Heart right ventricle (tissue), 16 donors: Measurements from ENCODE around the gene ARF1. TPM values are rescaled to one million over a fixed set of nuclear protein-coding genes. Genes with fewer than 3 reads are reported as not detected.

ENCODE experiments used
- ATAC-seq, 8 donors: fragments of 200-7000 bp; cut with Tn5 transposase; one replicate each; pipeline ENCODE4 v1.9.1; 2020; ENCODE audit warnings: mild to moderate bottlenecking in 8 of 8, moderate library complexity in 8 of 8, moderate number of reproducible peaks in 1 of 8
- DNase-seq, 2 donors: peaks; one replicate each; pipeline ENCODE4 v3.0.0-alpha.2; 2020
- H3K27ac ChIP-seq, 10 donors: fragments of 200-600 bp; sonication (generic) in 2 of 10; one replicate each; pipeline versions ENCODE4 v1.5.0 to v1.8.0; 2020 to 2022; ENCODE audit warnings: mild to moderate bottlenecking in 3 of 10
- H3K27me3 ChIP-seq, 7 donors: fragments of 200-600 bp; one replicate each; pipeline ENCODE4 v1.8.0; 2021 to 2022; ENCODE audit warnings: mild to moderate bottlenecking in 2 of 7
- H3K36me3 ChIP-seq, 9 donors: fragments of 200-600 bp; sonication (generic) in 1 of 9; one replicate each; pipeline versions ENCODE4 v1.5.0 to v1.8.0; 2020 to 2022; ENCODE audit warnings: mild to moderate bottlenecking in 2 of 9
- H3K4me1 ChIP-seq, 9 donors: fragments of 200-600 bp; sonication (generic) in 1 of 9; one replicate each; pipeline versions ENCODE4 v1.5.0 to v1.8.0; 2020 to 2022; ENCODE audit warnings: mild to moderate bottlenecking in 4 of 9
- H3K4me3 ChIP-seq, 10 donors: fragments of 200-600 bp; sonication (generic) in 2 of 10; one replicate each; pipeline versions ENCODE4 v1.5.0 to v1.8.0; 2020 to 2022; ENCODE audit warnings: mild to moderate bottlenecking in 7 of 10, moderate library complexity in 2 of 10
- H3K9me3 ChIP-seq, 11 donors: fragments of 200-600 bp in 10 of 11; sonication (generic) in 2 of 11; one replicate each; pipeline versions ENCODE4 v1.5.0 to v1.8.0; 2013 to 2022; ENCODE audit warnings: mild to moderate bottlenecking in 2 of 11, control low read depth in 1 of 11, moderate library complexity in 1 of 11
- CTCF ChIP-seq, 9 donors: fragments of 200-600 bp; sonication (generic) in 2 of 9; IDR thresholded peaks; one replicate each; pipeline versions ENCODE4 v1.5.0 to v1.8.0; 2021 to 2022; ENCODE audit warnings: antibody characterized with exemption in 9 of 9, mild to moderate bottlenecking in 5 of 9, moderate library complexity in 1 of 9
- WGBS, 2 donors: extraction: QIAGEN DNeasy Blood & Tissue Kit; methylation state at CpG; one replicate each; pipeline ENCODE4 v1.1.7; 2013; ENCODE audit warnings: inconsistent platforms in 1 of 2; 5-methylcytosine and 5-hydroxymethylcytosine counted together
- intact Hi-C, 10 donors: fragments of 100-400 bp; cut with DNase I; formaldehyde crosslinking; loops; one replicate each; pipeline versions ENCODE4 v1.11.1 to v1.14.2; 2022
- polyA plus RNA-seq, 2 donors: library from polyadenylated mRNA; stranded (reverse); fragments of 200-250 nt; gene quantifications; one replicate each; pipeline ENCODE4 v1.2.3, GENCODE V29; 2013
- total RNA-seq, 10 donors: library from RNA; stranded (reverse); fragmentation: NEBNext Ultra II Directional in 3 of 10; extraction: Animal tissue kit (Norgen Biotek cat#: 25700) in 3 of 10; gene quantifications; one replicate each; pipeline versions ENCODE4 v1.2.1 to v1.2.4, GENCODE V29; 2021 to 2023
- donor health status: Arrhythmogenic right ventricular cardiomyopathy.
- donor health status: ischemic (EF 13 %, LVEDD 7.1; RV severe dilation, severe dysfunction).
- donor health status: healthy with polysubstance abuse.
- donor health status: DM: no; HTN: yes; CAD: no.
- donor health status: DM: no; HTN: no; CAD: no.
- donor health status: ischemic (EF 25% LVEDD 6.9; RV normal size, moderate dysfunction).
- donor health status: ischemic (EF 25% LVEDD 5.7; RV mildly dilated, moderate dysfunction).
- donor health status: healthy.
- donor health status: DM: yes; HTN: yes; CAD: no.
- donor health status: Ischemic cardiomyopathy.
- donor health status: ischemic (EF 35%, LVEDD 5.7; RV mildly dilated, moderate dysfunction).
- donor health status: nonischemic (EF 11% LVEDD 7.7; RV severe dilation, severe dysfunction).
- donor health status: DM: yes; HTN: yes; CAD: no.
- donor health status: PGD.
- donor health status: ischemic (EF 29% LVEDD 5.4; RV normal size, mild dysfunction).
- donor health status: nonischemic (EF 23%, LVEDD 6.1; RV moderate dilation, normal function).

ARF1 gene
- total and polyA plus RNA-seq, 12 donors: 204 to 498 (median 338) TPM

GRCh38 chr1:228066891-228067654 lies 15.4 kb upstream of the ARF1 start:
- Histone ChIP-seq H3K4me3 (no peak overlapping the region), H3K36me3 (no peaks in the 10 kb centered on the region), H3K9me3 (no peaks in the 10 kb centered on the region), H3K4me1 (no peaks in the 10 kb centered on the region), H3K27ac (no peak overlapping the region), H3K27me3 (peaks cover 19 to 55% (median 53%) of the 10 kb centered on the region in 7 donors)
- WGBS, 2 donors: 61 to 62% methylated on average over 10 of the region's 10 CpGs
- intact Hi-C loops: no loop called here
- ATAC-seq (no peak), DNase-seq (no peak)
- TF ChIP-seq CTCF (IDR thresholded peaks at IDR 0.05): no peak

DNA sequence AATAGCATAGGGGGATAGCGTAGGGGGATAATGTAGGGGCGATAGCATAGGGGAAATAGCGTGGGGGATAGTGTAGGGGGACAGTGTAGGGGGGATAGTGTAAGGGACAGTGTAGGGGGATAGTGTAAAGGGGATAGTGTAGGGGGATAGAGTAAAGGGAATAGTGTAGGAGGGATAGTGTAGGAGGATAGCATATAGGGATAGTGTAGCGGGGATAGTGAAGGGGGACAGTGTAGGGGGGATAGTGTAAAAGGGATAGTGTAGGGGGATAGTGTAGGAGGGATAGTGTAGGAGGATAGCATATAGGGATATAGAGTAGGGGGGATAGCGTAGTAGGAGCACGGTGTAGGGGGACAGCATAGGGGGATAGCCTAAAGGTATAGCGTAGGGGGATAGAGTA lies 14.1 kb upstream of the ARF1 start:
- H3K27me3 ChIP-seq: peaks cover 7 to 52% (median 48%) of the 10 kb centered on the region in 7 donors
- 76 to 80% methylated on average over 7 of the region's 7 CpGs for WGBS, 2 donors
- no peaks in the 10 kb centered on the region for H3K9me3 ChIP-seq
- H3K4me3 ChIP-seq: no peak overlapping the region
- ATAC-seq: no peak
- intact Hi-C loops: no loop called here
- no peak overlapping the region for H3K27ac ChIP-seq
- TF ChIP-seq CTCF (IDR thresholded peaks at IDR 0.05): no peak
- H3K36me3 ChIP-seq: no peaks in the 10 kb centered on the region
- no peak for DNase-seq
- H3K4me1 ChIP-seq: no peaks in the 10 kb centered on the region

- H3K4me3 ChIP-seq: no peak overlapping the region
- peaks cover 3 to 38% (median 30%) of the 10 kb centered on the region in 7 donors for H3K27me3 ChIP-seq
- no peak for ATAC-seq
- no peaks in the 10 kb centered on the region for H3K4me1 ChIP-seq
- no peaks in the 10 kb centered on the region for H3K9me3 ChIP-seq
- TF ChIP-seq CTCF (IDR thresholded peaks at IDR 0.05): no peak
- WGBS, 2 donors: 52 to 71% methylated on average over 2 of the region's 2 CpGs
- intact Hi-C loops: no loop called here
- no peak for DNase-seq
- no peaks in the 10 kb centered on the region for H3K36me3 ChIP-seq
- H3K27ac ChIP-seq: no peak overlapping the region
These were observed 12.3 kb upstream of the ARF1 start for GRCh38 chr1:228070173-228070572.

DNA sequence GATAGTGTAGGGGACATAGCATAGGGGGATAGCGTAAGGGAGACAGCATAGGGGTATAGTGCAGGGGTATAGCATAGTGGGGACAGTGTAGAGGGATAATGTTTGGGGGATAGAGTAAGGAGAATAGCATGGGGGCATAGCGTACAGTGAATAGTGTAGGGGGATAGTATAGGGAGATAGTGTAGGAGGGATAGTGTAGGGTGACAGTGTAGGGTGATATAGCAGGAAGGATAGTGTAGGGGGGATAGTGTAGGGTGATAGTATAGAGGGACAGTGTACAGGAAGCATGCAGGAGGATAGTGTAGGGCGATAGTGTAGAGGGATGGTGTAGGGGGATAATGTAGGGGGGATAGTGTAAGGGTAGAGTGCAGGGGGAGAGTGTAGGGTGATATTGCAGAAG lies 11.7 kb upstream of the ARF1 start:
- no peak overlapping the region for H3K27ac ChIP-seq
- no peaks in the 10 kb centered on the region for H3K4me1 ChIP-seq
- H3K4me3 ChIP-seq: no peak overlapping the region
- ATAC-seq: no peak
- no peak for TF ChIP-seq CTCF (IDR thresholded peaks at IDR 0.05)
- H3K9me3 ChIP-seq: no peaks in the 10 kb centered on the region
- DNase-seq: no peak
- peaks cover 0 to 31% (median 23%) of the 10 kb centered on the region in 7 donors for H3K27me3 ChIP-seq
- H3K36me3 ChIP-seq: no peaks in the 10 kb centered on the region
- intact Hi-C loops: no loop called here
- WGBS, 2 donors: 64 to 75% methylated on average over 3 of the region's 3 CpGs
